ENCODE measurements around the gene GPD1.
A peak's percentile ranks its signal among the peaks of the same experiment; 100 is the strongest.

The GPD1 gene

GRCh38 chr12:50101663-50102062, 2.1 kb upstream of the GPD1 start:
- DNase-seq (ENCODE audit: low read depth): no peak

- no peak for DNase-seq (ENCODE audit: low read depth)
These were observed 1.7 kb upstream of the GPD1 start for GRCh38 chr12:50102131-50102531.

- DNase-seq (ENCODE audit: low read depth): no peak
These were observed 1.0 kb upstream of the GPD1 start for GRCh38 chr12:50102646-50103309.

- DNase-seq (ENCODE audit: low read depth): no peak
These were observed 457 bp upstream of the GPD1 start for GRCh38 chr12:50103351-50103750.

GRCh38 chr12:50104417-50105366, 884 bp downstream of the GPD1 start:
- no peak for DNase-seq (ENCODE audit: low read depth)

- DNase-seq (ENCODE audit: low read depth): no peak
These were observed 2.2 kb downstream of the GPD1 start for GRCh38 chr12:50105913-50106450.

- DNase-seq (ENCODE audit: low read depth): no peak
These were observed 3.1 kb downstream of the GPD1 start for GRCh38 chr12:50106907-50107306.

- DNase-seq (ENCODE audit: low read depth): no peak
These were observed 3.8 kb downstream of the GPD1 start for GRCh38 chr12:50107416-50108268.

- no peak for DNase-seq (ENCODE audit: low read depth)
These were observed 5.5 kb downstream of the GPD1 start for GRCh38 chr12:50109319-50109718.

GRCh38 chr12:50110127-50110761, 6.4 kb downstream of the GPD1 start:
- DNase-seq (ENCODE audit: low read depth): no peak

GRCh38 chr12:50110762-50111351, 7.0 kb downstream of the GPD1 start:
- no peak for DNase-seq (ENCODE audit: low read depth)

GRCh38 chr12:50111395-50111692, 7.5 kb downstream of the GPD1 start:
- DNase-seq (ENCODE audit: low read depth): no peak

- peak; percentile 98 for DNase-seq (ENCODE audit: low read depth)
These were observed 8.1 kb downstream of the GPD1 start, which contains the start of gene COX14 for GRCh38 chr12:50111693-50112455. Gene COX14 (plus strand): TSS chr12:50112236. CDS start chr12:50120044, 7,808 bp downstream.

GRCh38 chr12:50112456-50113218, 8.8 kb downstream of the GPD1 start:
- DNase-seq (ENCODE audit: low read depth): no peak

- no peak for DNase-seq (ENCODE audit: low read depth)
These were observed 13.3 kb downstream of the GPD1 start for GRCh38 chr12:50117057-50117622.

GRCh38 chr12:50119387-50119786, 15.6 kb downstream of the GPD1 start:
- no peak for DNase-seq (ENCODE audit: low read depth)

- DNase-seq (ENCODE audit: low read depth): no peak
These were observed 16.7 kb downstream of the GPD1 start for GRCh38 chr12:50120521-50120920.

GRCh38 chr12:50120953-50121352, 17.1 kb downstream of the GPD1 start:
- DNase-seq (ENCODE audit: low read depth): no peak

- DNase-seq (ENCODE audit: low read depth): no peak
These were observed 17.8 kb downstream of the GPD1 start for GRCh38 chr12:50121641-50122040.

Measured in stimulated activated CD8-positive, alpha-beta memory T cell treated with anti-CD3 and anti-CD28 coated beads, Interleukin-7, amount 100 ng/mL, for 24 hours (primary cell).